Measurements from ENCODE around the gene OR2V1. TPM values are rescaled to one million over a fixed set of nuclear protein-coding genes. Genes with fewer than 3 reads are reported as not detected.

OR2V1 gene
- total and polyA plus RNA-seq, 2 donors (not counting 1 experiment from before 2014, with no cell fraction given) = not detected

DNA sequence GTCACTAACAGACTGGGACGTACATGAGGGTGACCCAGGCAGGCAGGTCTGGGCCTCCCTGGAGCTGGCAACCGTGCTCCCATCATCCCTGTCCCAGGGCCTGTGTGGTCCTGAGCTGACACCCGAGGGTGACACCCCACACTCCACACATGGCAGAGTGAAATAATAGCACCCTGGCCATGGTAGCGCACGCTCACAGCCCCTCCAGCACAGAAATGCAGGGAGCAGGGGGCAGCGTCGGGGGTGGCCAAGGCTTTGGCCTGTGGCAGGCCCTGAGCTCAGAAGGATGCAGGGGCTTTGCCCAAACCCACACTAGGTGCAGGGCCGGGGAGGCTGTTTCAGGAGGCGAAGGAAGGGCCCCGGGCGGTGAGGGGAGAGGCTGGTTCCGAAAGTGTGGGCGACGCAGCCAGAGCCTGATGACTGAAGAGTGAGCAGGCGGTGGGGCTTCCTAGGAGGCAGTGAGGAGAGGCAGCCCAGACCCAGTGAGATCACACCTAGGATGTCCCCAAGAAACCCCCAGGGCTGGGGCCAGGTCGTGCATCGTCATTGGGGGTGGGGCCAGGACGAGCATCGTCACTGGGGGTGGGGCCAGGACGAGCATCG lies 29.3 kb upstream of the OR2V1 start:
- no peaks in the 10 kb centered on the region for H3K36me3 ChIP-seq (replicated peaks in 1 of 2; ENCODE audit: control extremely low read depth in 1 of 2, control insufficient read depth in 1 of 2, extremely low read depth in 1 of 2, insufficient read depth in 2 of 2, low read length in 1 of 2)
- peak; percentile 76 for ATAC-seq (ENCODE audit: low read depth)
- intact Hi-C loops (cut with micrococcal nuclease) = loop anchor here (5.0 to 10.0 kb wide), 3 partner anchors 55 to 358 kb away; partner anchors contain the start of genes MGAT1 and TRIM52
- H3K9me3 Mint-ChIP-seq (ENCODE audit: insufficient read depth) = no peaks in the 10 kb centered on the region
- peak; percentile 83 for DNase-seq
- peaks cover 0 to 41% (median 5%) of the 10 kb centered on the region in 4 experiments for H3K27me3 ChIP-seq (replicated peaks in 1 of 4; ENCODE audit: control extremely low read depth in 1 of 4, control insufficient read depth in 3 of 4, insufficient read depth in 4 of 4, low read length in 3 of 4)
- no peaks in the 10 kb centered on the region for H3K79me2 ChIP-seq (ENCODE audit: control insufficient read depth, insufficient read depth, low read length)
- peaks cover 26% of the 10 kb centered on the region for H3K4me1 Mint-ChIP-seq
- peak overlapping the region; percentile 68 for H3K4me2 ChIP-seq (replicated peaks; ENCODE audit: low read depth, low read length, poor library complexity, severe bottlenecking)
- 85% methylated on average over 8 of the region's 21 CpGs for WGBS (ENCODE audit: insufficient coverage)
- no peaks in the 10 kb centered on the region for H4K20me1 ChIP-seq (ENCODE audit: control insufficient read depth, insufficient read depth, low read length, poor library complexity, severe bottlenecking)
- H3K4me1 ChIP-seq (ENCODE audit: control insufficient read depth in 2 of 2, insufficient read depth in 2 of 2, low read length in 2 of 2) = peaks cover 17 to 32% of the 10 kb centered on the region in 2 donors
- peaks cover 0 to 30% (median 0%) of the 10 kb centered on the region in 3 donors for H3K9me3 ChIP-seq (ENCODE audit: control extremely low read depth in 1 of 3, control insufficient read depth in 2 of 3, insufficient read depth in 1 of 3, low read length in 2 of 3)
- H3K27ac Mint-ChIP-seq = peak overlapping the region; percentile 85
- peak overlapping the region; percentile 77 to 90 for H3K27ac ChIP-seq (ENCODE audit: low read length in 2 of 2)
- H3K4me3 Mint-ChIP-seq = peak overlapping the region; percentile 81
- CTCF ChIA-PET = interaction anchor here (0.6 to 1.5 kb wide), 7 partner anchors 13 to 373 kb away, joined by 3 to 6 read pairs (median 3); no protein-coding TSS in a partner anchor
- no peak for TF ChIP-seq EZH2 (IDR thresholded peaks at IDR 0.05; ENCODE audit: borderline replicate concordance, insufficient read depth, low read depth, low read length, poor library complexity, severe bottlenecking)
- TF ChIP-seq, protein P1, sequence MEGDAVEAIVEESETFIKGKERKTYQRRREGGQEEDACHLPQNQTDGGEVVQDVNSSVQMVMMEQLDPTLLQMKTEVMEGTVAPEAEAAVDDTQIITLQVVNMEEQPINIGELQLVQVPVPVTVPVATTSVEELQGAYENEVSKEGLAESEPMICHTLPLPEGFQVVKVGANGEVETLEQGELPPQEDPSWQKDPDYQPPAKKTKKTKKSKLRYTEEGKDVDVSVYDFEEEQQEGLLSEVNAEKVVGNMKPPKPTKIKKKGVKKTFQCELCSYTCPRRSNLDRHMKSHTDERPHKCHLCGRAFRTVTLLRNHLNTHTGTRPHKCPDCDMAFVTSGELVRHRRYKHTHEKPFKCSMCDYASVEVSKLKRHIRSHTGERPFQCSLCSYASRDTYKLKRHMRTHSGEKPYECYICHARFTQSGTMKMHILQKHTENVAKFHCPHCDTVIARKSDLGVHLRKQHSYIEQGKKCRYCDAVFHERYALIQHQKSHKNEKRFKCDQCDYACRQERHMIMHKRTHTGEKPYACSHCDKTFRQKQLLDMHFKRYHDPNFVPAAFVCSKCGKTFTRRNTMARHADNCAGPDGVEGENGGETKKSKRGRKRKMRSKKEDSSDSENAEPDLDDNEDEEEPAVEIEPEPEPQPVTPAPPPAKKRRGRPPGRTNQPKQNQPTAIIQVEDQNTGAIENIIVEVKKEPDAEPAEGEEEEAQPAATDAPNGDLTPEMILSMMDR (IDR thresholded peaks at IDR 0.05) = no peak
- peak overlapping the region; percentile 49 for H2AFZ ChIP-seq (ENCODE audit: insufficient read depth, low read depth, low read length, poor library complexity, severe bottlenecking)
- peak overlapping the region in 4 of 5 experiments; percentile 35 to 58 (median 50) for H3K4me3 ChIP-seq (ENCODE audit: control extremely low read depth in 1 of 5, extremely low read depth in 1 of 5, insufficient read depth in 1 of 5, low read depth in 2 of 5, low read length in 4 of 5)
- H3K27me3 Mint-ChIP-seq = peaks cover 9% of the 10 kb centered on the region
- peak overlapping the region; percentile 65 for H3K9ac ChIP-seq (ENCODE audit: low read length)
- POLR2A ChIA-PET = interaction anchor here (1.1 kb wide), 1 partner anchor 32 kb away, joined by 3 read pairs; no protein-coding TSS in a partner anchor

Measured in B cell (primary cell).